DLD1 (cell line): ENCODE data around the gene GMEB1.
"Not testable (repeated sequence)": the region's sequence is repeated elsewhere in the genome, so short reads cannot be mapped to it uniquely, and the experiment has no call there.

Experiments
- in situ Hi-C: cut with HindIII; loops from 2 replicates; pipeline ENCODE4 v1.10.0; 2017; ENCODE audit warnings: low sequenced_read_pairs

The GMEB1 gene

GRCh38 chr1:28671254-28671780, 2.7 kb downstream of the GMEB1 start:
- in situ Hi-C loops = no loop called here

DNA sequence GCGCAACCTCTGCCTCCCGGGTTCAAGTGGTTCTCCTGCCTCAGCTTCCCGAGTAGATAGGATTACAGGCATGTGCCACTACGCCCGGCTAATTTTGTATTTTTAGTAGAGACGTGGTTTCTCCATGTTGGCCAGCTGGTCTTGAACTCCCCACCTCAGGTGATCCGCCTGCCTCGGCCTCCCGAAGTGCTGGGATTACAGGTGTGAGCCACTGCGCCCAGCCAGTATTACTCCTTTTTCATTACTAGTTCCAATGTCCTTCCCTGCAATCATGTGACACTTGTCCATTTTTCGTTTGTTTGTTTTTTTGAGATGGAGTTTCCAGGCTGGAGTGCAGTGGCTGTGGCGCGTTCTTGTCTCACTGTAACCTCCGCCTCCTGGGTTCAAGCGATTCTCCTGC, 4.4 kb downstream of the GMEB1 start:
- in situ Hi-C loops = not testable (repeated sequence)

DNA sequence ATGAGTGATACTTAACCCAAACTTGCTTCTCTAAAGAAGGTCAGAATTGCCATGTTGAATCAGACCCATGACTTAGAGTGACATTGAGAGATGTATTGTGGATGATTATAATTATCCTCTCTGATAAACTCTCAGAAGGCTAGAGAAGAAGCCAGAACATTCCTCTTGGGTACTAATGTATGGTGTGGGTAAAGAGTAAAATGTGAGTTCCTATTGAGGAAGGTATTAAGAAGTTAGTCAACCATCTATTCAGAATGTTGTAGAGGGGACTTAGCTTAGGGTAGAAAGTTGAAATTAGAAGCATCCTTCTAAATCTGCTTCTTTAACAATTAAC, 7.3 kb downstream of the GMEB1 start:
- in situ Hi-C loops = no loop called here

DNA sequence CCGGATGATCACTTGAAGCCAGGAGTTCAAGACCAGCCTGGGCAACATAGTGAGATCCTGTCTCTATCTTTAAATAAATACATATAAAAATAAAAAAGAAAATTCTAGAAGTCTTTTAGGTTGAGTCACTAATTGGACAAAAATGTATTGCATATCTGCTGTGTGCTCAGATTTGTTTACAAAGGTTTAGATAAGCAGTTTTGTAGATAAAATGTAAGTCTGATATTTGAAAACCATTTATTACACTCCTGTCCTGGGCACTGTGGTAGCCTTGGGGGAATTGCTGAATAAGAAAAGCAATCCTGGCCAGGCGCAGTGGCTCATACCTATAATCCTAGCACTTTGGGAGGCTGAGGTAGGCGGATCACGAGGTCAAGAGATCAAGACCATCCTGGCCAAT, 11.6 kb downstream of the GMEB1 start:
- in situ Hi-C loops = no loop called here

DNA sequence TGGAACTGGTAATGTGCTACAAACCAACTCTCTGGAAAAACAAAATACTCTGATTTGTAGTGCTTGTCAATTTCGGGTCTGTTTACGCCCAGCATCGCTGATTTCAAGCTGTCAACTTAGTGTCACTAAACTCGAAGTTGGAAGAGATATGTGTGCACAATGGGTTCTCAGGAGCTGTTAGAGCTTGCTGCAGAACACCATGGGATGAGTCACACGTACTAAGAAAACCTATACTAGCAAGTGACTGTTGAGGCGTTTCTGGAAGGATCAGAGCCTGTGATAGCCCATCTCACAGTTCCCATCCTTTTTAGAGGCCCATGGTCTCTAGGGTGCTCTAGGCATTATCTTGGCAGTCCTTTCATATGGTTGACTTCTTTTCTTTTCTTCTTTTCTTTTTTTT, 14.3 kb downstream of the GMEB1 start:
- in situ Hi-C loops = no loop called here

DNA sequence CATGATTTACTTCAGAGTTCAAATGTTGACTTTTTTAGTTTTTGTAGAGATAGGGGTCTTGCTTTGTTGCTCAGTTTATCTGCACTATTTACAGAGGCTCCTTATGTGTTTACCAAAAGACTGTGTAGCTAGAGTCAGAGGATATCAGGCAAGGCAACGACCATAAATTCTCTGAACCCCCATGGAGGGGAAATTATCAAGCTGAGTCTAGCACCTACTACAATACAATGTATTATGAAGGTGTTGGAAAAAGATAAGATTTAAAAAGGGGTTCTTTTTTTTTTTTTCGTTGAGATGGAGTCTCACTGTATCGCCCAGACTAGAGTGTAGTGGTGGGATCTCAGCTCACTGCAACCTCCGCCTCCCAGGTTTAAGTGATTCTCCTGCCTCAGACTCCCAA, 16.4 kb downstream of the GMEB1 start:
- in situ Hi-C loops = no loop called here

- in situ Hi-C loops = not testable (repeated sequence)
These were observed 23.0 kb downstream of the GMEB1 start for GRCh38 chr1:28691627-28692026.

GRCh38 chr1:28703629-28704028, 35.0 kb downstream of the GMEB1 start:
- in situ Hi-C loops = no loop called here

DNA sequence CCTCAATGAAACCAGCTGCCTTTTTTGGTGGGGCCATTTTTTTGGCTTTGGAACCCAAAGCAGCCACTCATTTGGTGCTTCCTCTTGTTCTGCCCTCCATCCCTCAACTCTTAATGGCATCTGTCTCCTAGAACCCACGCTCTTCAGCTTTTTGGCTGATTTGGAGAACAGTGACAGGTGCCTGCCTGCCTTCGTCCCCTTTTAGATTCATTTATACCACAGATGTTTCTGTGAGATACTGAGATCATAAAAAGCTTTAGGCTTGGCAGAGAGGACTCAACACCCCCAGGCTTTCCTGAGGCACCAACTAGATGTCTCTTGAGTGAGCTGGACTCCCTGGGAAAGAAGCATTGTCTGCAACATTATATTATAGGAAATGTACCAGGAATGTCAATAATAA, 47.8 kb downstream of the GMEB1 start:
- in situ Hi-C loops = no loop called here

- in situ Hi-C loops = no loop called here
These were observed 49.6 kb downstream of the GMEB1 start for GRCh38 chr1:28718166-28718565.

- in situ Hi-C loops = no loop called here
These were observed 50.2 kb downstream of the GMEB1 start for GRCh38 chr1:28718586-28719331.

DNA sequence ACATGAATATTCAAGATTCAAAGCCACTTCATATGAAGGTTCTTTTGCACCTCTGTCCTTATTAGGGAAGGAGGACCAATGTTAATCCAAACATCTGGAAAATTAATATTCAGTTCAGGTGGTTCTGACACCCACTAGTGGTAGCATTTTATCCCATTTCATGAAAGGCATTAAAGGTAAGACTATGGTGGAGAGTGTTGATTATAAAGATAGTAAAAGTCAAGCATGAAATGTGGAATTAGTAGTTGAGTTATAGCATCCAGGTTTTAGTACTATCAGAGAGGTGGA, 50.7 kb downstream of the GMEB1 start:
- in situ Hi-C loops = no loop called here

- in situ Hi-C loops = no loop called here
These were observed 51.8 kb downstream of the GMEB1 start for GRCh38 chr1:28720376-28720775.

DNA sequence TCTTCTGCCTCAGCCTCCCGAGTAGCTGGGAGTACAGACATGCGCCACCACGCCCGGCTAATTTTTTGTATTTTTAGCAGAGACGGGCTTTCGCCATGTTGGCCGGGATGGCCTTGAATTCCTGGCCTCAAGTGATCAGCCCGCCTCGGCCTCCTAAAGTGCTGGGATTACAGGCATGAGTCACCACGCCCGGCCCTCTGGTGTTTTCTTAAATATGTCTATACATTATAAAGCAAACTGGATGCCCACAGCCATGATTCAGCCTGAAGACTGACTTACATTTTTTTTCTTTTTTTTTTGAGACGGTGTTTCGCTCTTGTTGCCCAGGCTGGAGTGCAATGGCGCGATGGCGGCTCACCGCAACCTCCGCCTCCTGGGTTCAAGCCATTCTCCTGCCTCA, 53.3 kb downstream of the GMEB1 start:
- in situ Hi-C loops = not testable (repeated sequence)

DNA sequence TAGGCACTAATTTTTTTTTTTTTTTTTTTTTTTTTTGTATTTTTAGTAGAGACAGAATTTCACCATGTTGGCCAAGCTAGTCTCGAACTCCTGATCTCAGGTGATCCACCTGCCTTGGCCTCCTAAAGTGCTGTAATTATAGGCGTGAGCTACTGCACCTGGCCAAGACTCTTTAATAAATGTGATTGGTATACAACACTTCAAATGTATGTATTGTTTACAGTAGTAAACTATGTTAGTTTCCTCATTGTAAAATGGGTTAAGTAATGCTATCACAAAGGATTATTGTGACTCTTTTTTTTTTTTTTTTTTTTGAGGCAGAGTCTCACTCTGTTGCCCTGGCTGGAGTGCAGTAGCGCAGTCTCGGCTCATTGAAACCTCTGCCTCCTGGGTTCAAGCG, 56.8 kb downstream of the GMEB1 start:
- in situ Hi-C loops = not testable (repeated sequence)

GRCh38 chr1:28735961-28736449, 67.4 kb downstream of the GMEB1 start:
- in situ Hi-C loops = no loop called here

DNA sequence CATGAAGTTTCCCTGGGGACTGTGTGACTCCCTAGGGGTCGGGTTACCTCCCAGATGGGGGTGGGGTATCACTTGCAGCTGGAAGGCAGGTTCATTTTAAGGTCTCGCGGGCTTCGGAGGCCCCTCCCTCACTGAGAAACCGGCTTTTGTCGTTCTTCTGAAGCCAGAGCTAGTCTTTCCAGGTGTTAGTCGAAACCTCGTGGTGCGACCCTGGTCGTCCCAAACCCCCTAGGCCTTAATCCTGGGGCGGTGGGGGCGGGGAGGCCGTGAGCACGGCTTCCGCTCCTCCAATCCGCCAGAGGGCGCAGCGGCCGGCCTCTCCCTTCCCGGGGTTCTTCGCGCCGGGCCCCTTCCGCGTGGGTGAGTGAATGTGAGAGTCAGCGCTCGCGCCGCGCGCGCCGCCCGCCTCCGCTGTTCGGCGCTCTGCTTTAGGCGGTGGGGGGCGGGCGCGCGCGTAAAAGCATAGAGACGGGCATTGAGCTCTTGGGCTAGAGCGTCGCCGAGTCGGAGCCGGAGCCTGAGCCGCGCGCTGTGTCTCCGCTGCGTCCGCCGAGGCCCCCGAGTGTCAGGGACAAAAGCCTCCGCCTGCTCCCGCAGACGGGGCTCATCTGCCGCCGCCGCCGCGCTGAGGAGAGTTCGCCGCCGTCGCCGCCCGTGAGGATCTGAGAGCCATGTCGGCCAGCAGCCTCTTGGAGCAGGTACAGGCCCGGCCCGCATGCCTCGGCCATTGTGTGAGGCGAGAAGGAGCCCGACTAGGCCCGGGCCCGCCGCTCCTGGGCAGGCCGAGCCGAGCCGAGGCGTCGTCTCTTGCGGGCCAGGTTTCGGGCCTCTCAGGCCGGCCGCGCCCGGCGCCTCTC, 68.1 kb downstream of the GMEB1 start, which contains the start of gene YTHDF2:
Gene YTHDF2 (plus strand): TSS at position 491 of the 857 bp plus-strand sequence. CDS start 181 bp downstream, at position 672.
- in situ Hi-C loops = no loop called here

DNA sequence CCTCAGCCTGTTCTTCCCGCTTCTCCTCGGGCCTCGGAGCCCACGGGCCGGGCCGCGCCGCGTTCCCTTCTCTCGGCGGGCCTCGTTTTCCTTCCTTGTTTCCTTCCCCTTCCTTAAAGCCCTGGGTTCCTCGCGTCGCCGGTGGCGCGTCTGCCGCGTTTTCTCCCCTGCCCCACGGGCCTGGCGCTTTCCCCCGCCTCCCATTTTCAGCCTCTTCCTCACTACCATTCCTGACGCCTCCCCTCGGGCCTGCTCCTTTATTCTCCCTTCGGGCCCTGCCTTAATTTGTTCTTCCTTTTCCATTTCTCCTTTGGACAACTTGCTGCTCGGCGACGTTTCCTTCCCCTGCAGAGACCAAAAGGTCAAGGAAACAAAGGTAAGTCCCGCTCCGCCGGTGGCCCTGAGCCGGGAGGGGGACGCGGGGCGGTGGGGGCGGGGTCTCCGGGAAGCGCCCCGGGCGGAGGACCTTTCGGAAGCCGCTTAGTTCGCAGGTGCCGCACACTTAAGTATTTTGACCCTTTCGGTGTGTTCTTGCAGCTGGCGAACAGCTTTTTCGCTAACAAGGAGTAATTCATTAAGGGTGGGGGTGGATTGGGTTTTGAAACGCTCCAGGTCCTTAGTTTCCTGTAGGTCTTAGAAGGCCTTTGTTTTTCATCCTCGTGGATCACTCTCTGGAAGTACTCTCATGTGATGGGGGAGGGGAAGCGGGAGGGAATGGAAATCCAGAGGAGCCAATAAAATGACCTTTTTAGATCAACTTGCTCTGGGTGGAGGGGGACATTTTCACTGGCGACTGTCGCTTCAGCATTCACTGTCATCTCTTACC, 68.9 kb downstream of the GMEB1 start:
- in situ Hi-C loops = no loop called here

- in situ Hi-C loops = no loop called here
These were observed 71.5 kb downstream of the GMEB1 start for GRCh38 chr1:28740118-28740517.

GRCh38 chr1:28744184-28744583, 75.6 kb downstream of the GMEB1 start:
- in situ Hi-C loops = no loop called here

GRCh38 chr1:28745653-28746173, 77.1 kb downstream of the GMEB1 start:
- in situ Hi-C loops = no loop called here
